Measurements from ENCODE around the gene SLC35C1. TPM values are rescaled to one million over a fixed set of nuclear protein-coding genes. Genes with fewer than 3 reads are reported as not detected.

The SLC35C1 gene
- total and polyA plus RNA-seq, 2 experiments from 2014 or later = 6.8 to 11.0 TPM

DNA sequence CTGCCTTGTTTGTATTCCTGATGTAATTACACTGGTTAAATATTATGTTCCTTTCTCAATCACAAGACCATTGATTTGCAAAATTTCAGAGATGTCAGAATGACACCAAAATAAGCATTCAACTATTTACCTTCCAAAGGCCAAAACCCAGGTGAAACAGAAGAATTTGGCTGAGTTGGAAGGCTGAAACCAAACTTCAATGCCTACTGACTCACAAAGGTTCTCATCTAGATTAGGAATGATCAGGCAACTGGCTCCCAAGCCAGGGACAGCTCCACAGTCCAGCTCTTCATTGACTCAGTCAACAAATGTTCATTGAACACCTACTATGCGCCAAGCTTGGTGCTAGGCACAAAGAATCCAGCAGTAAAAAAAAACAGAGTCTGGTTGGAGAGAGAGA lies 13.4 kb upstream of the SLC35C1 start (continued):
- TF ChIP-seq, protein P1, sequence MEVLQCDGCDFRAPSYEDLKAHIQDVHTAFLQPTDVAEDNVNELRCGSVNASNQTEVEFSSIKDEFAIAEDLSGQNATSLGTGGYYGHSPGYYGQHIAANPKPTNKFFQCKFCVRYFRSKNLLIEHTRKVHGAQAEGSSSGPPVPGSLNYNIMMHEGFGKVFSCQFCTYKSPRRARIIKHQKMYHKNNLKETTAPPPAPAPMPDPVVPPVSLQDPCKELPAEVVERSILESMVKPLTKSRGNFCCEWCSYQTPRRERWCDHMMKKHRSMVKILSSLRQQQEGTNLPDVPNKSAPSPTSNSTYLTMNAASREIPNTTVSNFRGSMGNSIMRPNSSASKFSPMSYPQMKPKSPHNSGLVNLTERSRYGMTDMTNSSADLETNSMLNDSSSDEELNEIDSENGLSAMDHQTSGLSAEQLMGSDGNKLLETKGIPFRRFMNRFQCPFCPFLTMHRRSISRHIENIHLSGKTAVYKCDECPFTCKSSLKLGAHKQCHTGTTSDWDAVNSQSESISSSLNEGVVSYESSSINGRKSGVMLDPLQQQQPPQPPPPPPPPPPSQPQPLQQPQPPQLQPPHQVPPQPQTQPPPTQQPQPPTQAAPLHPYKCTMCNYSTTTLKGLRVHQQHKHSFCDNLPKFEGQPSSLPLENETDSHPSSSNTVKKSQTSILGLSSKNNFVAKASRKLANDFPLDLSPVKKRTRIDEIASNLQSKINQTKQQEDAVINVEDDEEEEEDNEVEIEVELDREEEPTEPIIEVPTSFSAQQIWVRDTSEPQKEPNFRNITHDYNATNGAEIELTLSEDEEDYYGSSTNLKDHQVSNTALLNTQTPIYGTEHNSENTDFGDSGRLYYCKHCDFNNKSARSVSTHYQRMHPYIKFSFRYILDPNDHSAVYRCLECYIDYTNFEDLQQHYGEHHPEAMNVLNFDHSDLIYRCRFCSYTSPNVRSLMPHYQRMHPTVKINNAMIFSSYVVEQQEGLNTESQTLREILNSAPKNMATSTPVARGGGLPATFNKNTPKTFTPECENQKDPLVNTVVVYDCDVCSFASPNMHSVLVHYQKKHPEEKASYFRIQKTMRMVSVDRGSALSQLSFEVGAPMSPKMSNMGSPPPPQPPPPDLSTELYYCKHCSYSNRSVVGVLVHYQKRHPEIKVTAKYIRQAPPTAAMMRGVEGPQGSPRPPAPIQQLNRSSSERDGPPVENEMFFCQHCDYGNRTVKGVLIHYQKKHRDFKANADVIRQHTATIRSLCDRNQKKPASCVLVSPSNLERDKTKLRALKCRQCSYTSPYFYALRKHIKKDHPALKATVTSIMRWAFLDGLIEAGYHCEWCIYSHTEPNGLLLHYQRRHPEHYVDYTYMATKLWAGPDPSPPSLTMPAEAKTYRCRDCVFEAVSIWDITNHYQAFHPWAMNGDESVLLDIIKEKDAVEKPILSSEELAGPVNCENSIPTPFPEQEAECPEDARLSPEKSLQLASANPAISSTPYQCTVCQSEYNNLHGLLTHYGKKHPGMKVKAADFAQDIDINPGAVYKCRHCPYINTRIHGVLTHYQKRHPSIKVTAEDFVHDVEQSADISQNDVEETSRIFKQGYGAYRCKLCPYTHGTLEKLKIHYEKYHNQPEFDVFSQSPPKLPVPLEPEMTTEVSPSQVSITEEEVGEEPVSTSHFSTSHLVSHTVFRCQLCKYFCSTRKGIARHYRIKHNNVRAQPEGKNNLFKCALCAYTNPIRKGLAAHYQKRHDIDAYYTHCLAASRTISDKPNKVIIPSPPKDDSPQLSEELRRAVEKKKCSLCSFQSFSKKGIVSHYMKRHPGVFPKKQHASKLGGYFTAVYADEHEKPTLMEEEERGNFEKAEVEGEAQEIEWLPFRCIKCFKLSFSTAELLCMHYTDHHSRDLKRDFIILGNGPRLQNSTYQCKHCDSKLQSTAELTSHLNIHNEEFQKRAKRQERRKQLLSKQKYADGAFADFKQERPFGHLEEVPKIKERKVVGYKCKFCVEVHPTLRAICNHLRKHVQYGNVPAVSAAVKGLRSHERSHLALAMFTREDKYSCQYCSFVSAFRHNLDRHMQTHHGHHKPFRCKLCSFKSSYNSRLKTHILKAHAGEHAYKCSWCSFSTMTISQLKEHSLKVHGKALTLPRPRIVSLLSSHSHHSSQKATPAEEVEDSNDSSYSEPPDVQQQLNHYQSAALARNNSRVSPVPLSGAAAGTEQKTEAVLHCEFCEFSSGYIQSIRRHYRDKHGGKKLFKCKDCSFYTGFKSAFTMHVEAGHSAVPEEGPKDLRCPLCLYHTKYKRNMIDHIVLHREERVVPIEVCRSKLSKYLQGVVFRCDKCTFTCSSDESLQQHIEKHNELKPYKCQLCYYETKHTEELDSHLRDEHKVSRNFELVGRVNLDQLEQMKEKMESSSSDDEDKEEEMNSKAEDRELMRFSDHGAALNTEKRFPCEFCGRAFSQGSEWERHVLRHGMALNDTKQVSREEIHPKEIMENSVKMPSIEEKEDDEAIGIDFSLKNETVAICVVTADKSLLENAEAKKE (CRISPR knock-in tag; IDR thresholded peaks at IDR 0.05) = no peak
- TF ChIP-seq, protein P2, sequence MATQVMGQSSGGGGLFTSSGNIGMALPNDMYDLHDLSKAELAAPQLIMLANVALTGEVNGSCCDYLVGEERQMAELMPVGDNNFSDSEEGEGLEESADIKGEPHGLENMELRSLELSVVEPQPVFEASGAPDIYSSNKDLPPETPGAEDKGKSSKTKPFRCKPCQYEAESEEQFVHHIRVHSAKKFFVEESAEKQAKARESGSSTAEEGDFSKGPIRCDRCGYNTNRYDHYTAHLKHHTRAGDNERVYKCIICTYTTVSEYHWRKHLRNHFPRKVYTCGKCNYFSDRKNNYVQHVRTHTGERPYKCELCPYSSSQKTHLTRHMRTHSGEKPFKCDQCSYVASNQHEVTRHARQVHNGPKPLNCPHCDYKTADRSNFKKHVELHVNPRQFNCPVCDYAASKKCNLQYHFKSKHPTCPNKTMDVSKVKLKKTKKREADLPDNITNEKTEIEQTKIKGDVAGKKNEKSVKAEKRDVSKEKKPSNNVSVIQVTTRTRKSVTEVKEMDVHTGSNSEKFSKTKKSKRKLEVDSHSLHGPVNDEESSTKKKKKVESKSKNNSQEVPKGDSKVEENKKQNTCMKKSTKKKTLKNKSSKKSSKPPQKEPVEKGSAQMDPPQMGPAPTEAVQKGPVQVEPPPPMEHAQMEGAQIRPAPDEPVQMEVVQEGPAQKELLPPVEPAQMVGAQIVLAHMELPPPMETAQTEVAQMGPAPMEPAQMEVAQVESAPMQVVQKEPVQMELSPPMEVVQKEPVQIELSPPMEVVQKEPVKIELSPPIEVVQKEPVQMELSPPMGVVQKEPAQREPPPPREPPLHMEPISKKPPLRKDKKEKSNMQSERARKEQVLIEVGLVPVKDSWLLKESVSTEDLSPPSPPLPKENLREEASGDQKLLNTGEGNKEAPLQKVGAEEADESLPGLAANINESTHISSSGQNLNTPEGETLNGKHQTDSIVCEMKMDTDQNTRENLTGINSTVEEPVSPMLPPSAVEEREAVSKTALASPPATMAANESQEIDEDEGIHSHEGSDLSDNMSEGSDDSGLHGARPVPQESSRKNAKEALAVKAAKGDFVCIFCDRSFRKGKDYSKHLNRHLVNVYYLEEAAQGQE (IDR thresholded peaks at IDR 0.05; ENCODE audit: unreplicated experiment) = no peak
- TF ChIP-seq EZH2phosphoT487 (IDR thresholded peaks at IDR 0.05; ENCODE audit: unreplicated experiment) = no peak

DNA sequence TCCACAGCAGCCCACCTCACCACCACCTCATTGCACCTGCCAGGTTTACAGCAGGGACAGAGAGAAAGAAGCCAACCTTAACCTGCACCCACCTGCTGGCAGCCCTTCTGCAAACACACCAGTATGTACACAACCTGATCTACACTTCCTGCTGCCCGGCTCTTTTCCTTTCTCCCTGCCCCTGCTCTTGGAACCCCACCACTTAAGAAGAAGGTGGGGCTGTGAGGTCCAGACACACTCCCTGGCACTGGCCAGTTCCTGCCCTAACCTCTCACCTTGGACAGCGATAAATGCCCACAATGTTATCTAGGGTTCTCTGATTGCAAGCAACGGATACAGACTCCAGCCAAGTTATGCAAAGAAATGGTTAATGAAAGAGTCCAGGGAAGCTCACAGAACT lies 10.8 kb upstream of the SLC35C1 start:
- Mint-ChIP-seq H3K9me3 (no peaks in the 10 kb centered on the region), H3K27me3 (ENCODE audit: insufficient read depth, low read depth, poor library complexity) (peaks cover 10% of the 10 kb centered on the region), H3K4me3 (no peak overlapping the region), H3K27ac (no peak overlapping the region), H3K36me3 (ENCODE audit: low read depth) (no peaks in the 10 kb centered on the region), H3K4me1 (peaks cover 2% of the 10 kb centered on the region; the same call in 2 of the 3 replicates)
- H3F3A ChIP-seq (replicated peaks; ENCODE audit: low read depth) = no peaks in the 10 kb centered on the region
- no peaks in the 10 kb centered on the region for H3K27me3 ChIP-seq (ENCODE audit: insufficient read depth)
- no peaks in the 10 kb centered on the region; the same call in 1 of the 2 replicates for H3K9me2 ChIP-seq (ENCODE audit: insufficient read depth)
- no peaks in the 10 kb centered on the region for H3K36me3 ChIP-seq (ENCODE audit: insufficient read depth)
- no peak overlapping the region for H3K4me3 ChIP-seq
- H3K4me1 ChIP-seq (ENCODE audit: insufficient read depth) = no peaks in the 10 kb centered on the region
- H3K79me2 ChIP-seq (replicated peaks; ENCODE audit: insufficient read depth) = no peaks in the 10 kb centered on the region
- H4K20me1 ChIP-seq (replicated peaks; ENCODE audit: insufficient read depth) = no peaks in the 10 kb centered on the region
- ATAC-seq = no peak
- H3K4me2 ChIP-seq = no peak overlapping the region
- H2AFZ ChIP-seq = no peak overlapping the region
- DNase-seq (ENCODE audit: low spot score) = no peak
- H3K27ac ChIP-seq (ENCODE audit: low read depth) = no peak overlapping the region
- TF ChIP-seq POLR2AphosphoS5 (IDR thresholded peaks at IDR 0.05; ENCODE audit: low read depth) (no peak), ZNF114 (CRISPR knock-in tag; IDR thresholded peaks at IDR 0.05) (no peak), ZNF331 (CRISPR knock-in tag; IDR thresholded peaks at IDR 0.05; ENCODE audit: low read depth) (no peak)
- TF ChIP-seq, protein P2 (IDR thresholded peaks at IDR 0.05; ENCODE audit: unreplicated experiment) = peak; percentile 47
